ENCODE measurements around the gene RBBP8.

Gene RBBP8

GRCh38 chr18:22961156-22961555, 28.0 kb downstream of the RBBP8 start:
- TF ChIP-seq CTCF (IDR thresholded peaks at IDR 0.05) (no peak), ZFX (IDR thresholded peaks at IDR 0.05; ENCODE audit: borderline replicate concordance) (no peak)
- no peak overlapping the region for H3K27ac ChIP-seq

GRCh38 chr18:22962004-22962403, 28.9 kb downstream of the RBBP8 start:
- no peak for TF ChIP-seq CTCF (IDR thresholded peaks at IDR 0.05)
- TF ChIP-seq ZFX (IDR thresholded peaks at IDR 0.05; ENCODE audit: borderline replicate concordance), result no peak
- H3K27ac ChIP-seq, result no peak overlapping the region

GRCh38 chr18:22964116-22964515, 31.0 kb downstream of the RBBP8 start:
- no peak overlapping the region for H3K27ac ChIP-seq
- TF ChIP-seq ZFX (IDR thresholded peaks at IDR 0.05; ENCODE audit: borderline replicate concordance) (no peak), CTCF (IDR thresholded peaks at IDR 0.05) (no peak)

- no peak overlapping the region for H3K27ac ChIP-seq
- TF ChIP-seq ZFX (IDR thresholded peaks at IDR 0.05; ENCODE audit: borderline replicate concordance) (no peak), CTCF (IDR thresholded peaks at IDR 0.05) (no peak)
These were observed 31.6 kb downstream of the RBBP8 start for GRCh38 chr18:22964722-22965121.

- no peak overlapping the region for H3K27ac ChIP-seq
- no peak for TF ChIP-seq ZFX (IDR thresholded peaks at IDR 0.05; ENCODE audit: borderline replicate concordance)
- no peak for TF ChIP-seq CTCF (IDR thresholded peaks at IDR 0.05)
These were observed 37.9 kb downstream of the RBBP8 start for GRCh38 chr18:22971038-22971437.

GRCh38 chr18:22974001-22974400, 40.9 kb downstream of the RBBP8 start:
- no peak for TF ChIP-seq CTCF (IDR thresholded peaks at IDR 0.05)
- no peak for TF ChIP-seq ZFX (IDR thresholded peaks at IDR 0.05; ENCODE audit: borderline replicate concordance)
- no peak overlapping the region for H3K27ac ChIP-seq

GRCh38 chr18:22974707-22975106, 41.6 kb downstream of the RBBP8 start:
- no peak for TF ChIP-seq ZFX (IDR thresholded peaks at IDR 0.05; ENCODE audit: borderline replicate concordance)
- TF ChIP-seq CTCF (IDR thresholded peaks at IDR 0.05), result no peak
- H3K27ac ChIP-seq, result no peak overlapping the region
